GM12878 (cell line): ENCODE measurements around the gene JUND. TPM values are rescaled to one million over a fixed set of nuclear protein-coding genes. Genes with fewer than 3 reads are reported as not detected.

Experiments used
- BCLAF1 ChIP-seq: fragments of 450-650 bp; IDR thresholded peaks from 2 replicates; pipeline ENCODE4 v1.6.1; 2017; ENCODE audit warnings: antibody characterized with exemption, mild to moderate bottlenecking, moderate library complexity
- CUX1 ChIP-seq: IDR thresholded peaks from 2 replicates; pipeline ENCODE4 v1.6.1; 2012; ENCODE audit warnings: improper control_type of control experiment, low read depth, low read length; ENCODE audit not compliant: insufficient replicate concordance
- EED ChIP-seq: sonication (generic); IDR thresholded peaks from 2 replicates; pipeline ENCODE4 v1.6.1; 2016; ENCODE audit warnings: antibody characterized with exemption, low read depth
- TCF12 ChIP-seq: IDR thresholded peaks from 2 replicates; pipeline ENCODE4 v1.6.1; 2011; ENCODE audit warnings: low read depth, mild to moderate bottlenecking, low read length
- polyA plus RNA-seq, 11 experiments: library from polyadenylated mRNA; depleted of rRNA in 4 of 11; unstranded in 6 of 11; stranded (reverse) in 5 of 11; fragments of >200 nt; fragmentation: Nextera tagmentation in 4 of 11; fragmentation: Illumina TruSeq in 1 of 11; extraction: Ambion mirVana in 4 of 11; extraction: Trizol in 1 of 11; gene quantifications; 1 replicate in 1 of 11; 2 replicates in 10 of 11; pipeline versions ENCODE4 v1.2.1 to v1.2.3, GENCODE V29; 2011 to 2016; ENCODE audit warnings: inconsistent platforms in 2 of 11, missing spikeins in 2 of 11, low read depth in 1 of 11
- total RNA-seq, 4 experiments: library from RNA; depleted of rRNA in 3 of 4; stranded (reverse); fragments of >200 nt in 3 of 4; fragmentation: Illumina TruSeq in 1 of 4; extraction: Trizol in 1 of 4; gene quantifications; 2 replicates each; pipeline versions ENCODE4 v1.2.1 to v1.2.3, GENCODE V29; 2013 to 2021

Gene JUND
- total and polyA plus RNA-seq, 10 of the 15 experiments (the other 5 are each of a cell fraction or from before 2014, with no cell fraction given): 7.4 to 164 (median 18.8) TPM

GRCh38 chr19:18233224-18233825 is 48.1 kb downstream of the JUND start (continued):
- TF ChIP-seq CUX1 (no peak), EED (no peak), BCLAF1 (no peak), TCF12 (0 out of 2 replicates have a peak, but pooled peaks have one; percentile 26)
